Measurements from ENCODE around the gene HDAC9. TPM values are rescaled to one million over a fixed set of nuclear protein-coding genes. Genes with fewer than 3 reads are reported as not detected.

HDAC9 gene
- total and polyA plus RNA-seq, 7 donors: 0.38 to 34.2 (median 16.8) TPM

- Histone ChIP-seq H3K27me3 (ENCODE audit: insufficient read depth in 3 of 3, low read length in 2 of 3) (no peaks in the 10 kb centered on the region), H3K9me3 (no peaks in the 10 kb centered on the region), H3K36me3 (ENCODE audit: insufficient read depth in 1 of 2, low read depth in 1 of 2) (no peaks in the 10 kb centered on the region), H3K4me3 (no peak overlapping the region), H3K4me1 (no peaks in the 10 kb centered on the region), H3K27ac (no peak overlapping the region)
- ATAC-seq (peak; percentile 64 to 88 (median 86)), DNase-seq (peak; percentile 55 to 66)
- intact Hi-C loops (cut with DNase I): no loop called here
- WGBS, 3 donors: 29 to 37% (median 34%) methylated on average over 4 of the region's 4 CpGs
- TF ChIP-seq, protein P1, sequence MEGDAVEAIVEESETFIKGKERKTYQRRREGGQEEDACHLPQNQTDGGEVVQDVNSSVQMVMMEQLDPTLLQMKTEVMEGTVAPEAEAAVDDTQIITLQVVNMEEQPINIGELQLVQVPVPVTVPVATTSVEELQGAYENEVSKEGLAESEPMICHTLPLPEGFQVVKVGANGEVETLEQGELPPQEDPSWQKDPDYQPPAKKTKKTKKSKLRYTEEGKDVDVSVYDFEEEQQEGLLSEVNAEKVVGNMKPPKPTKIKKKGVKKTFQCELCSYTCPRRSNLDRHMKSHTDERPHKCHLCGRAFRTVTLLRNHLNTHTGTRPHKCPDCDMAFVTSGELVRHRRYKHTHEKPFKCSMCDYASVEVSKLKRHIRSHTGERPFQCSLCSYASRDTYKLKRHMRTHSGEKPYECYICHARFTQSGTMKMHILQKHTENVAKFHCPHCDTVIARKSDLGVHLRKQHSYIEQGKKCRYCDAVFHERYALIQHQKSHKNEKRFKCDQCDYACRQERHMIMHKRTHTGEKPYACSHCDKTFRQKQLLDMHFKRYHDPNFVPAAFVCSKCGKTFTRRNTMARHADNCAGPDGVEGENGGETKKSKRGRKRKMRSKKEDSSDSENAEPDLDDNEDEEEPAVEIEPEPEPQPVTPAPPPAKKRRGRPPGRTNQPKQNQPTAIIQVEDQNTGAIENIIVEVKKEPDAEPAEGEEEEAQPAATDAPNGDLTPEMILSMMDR (IDR thresholded peaks at IDR 0.05): no peak
Measured at GRCh38 chr7:18866359-18867036, 370.9 kb downstream of the HDAC9 start.

- no peak overlapping the region for H3K27ac ChIP-seq
Measured at GRCh38 chr7:18872344-18872743, 376.8 kb downstream of the HDAC9 start.

DNA sequence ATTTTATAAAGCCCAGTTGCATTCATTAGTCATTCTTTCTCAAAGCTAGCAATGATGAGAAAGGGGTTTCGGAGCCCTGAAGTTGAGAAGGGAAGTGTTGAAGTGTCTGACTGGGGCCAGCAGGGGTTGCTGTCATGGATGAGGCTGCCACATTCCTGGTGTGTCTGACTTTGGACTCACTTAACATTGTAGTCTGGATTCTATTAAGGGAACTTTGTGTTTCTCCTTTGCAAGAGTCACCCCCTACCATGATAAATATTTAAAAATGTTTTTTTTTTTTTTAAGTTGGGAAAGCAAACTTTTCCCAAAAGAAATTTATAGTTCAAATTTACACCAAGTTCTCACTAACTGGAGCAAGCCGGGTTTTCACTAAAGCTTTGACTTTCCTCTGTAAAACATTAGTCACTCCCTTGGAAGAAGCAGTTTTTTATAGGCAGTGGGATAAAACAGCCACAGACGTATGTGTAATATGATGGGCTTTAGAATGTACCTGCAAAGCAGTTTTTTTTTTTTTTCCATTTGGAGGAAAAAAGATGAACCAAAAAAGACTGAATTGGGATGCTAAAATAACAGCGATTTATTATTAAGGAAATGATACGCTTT, 378.3 kb downstream of the HDAC9 start:
- Histone ChIP-seq H3K27ac (no peak overlapping the region), H3K9me3 (no peaks in the 10 kb centered on the region)
- DNase-seq: no peak

More at GRCh38 chr7:18872344-18872743, 376.8 kb downstream of the HDAC9 start:
- TF ChIP-seq, protein P1 (IDR thresholded peaks at IDR 0.05): no peak
- DNase-seq: no peak
- Histone ChIP-seq H3K4me3 (no peak overlapping the region), H3K4me1 (no peaks in the 10 kb centered on the region), H3K27me3 (ENCODE audit: insufficient read depth in 3 of 3, low read length in 2 of 3) (no peaks in the 10 kb centered on the region), H3K9me3 (no peaks in the 10 kb centered on the region), H3K36me3 (ENCODE audit: insufficient read depth in 1 of 2, low read depth in 1 of 2) (no peaks in the 10 kb centered on the region)
- ATAC-seq: no peak
- intact Hi-C loops (cut with DNase I): no loop called here
- WGBS, 3 donors: 83 to 92% (median 89%) methylated on average over 2 of the region's 2 CpGs

DNA sequence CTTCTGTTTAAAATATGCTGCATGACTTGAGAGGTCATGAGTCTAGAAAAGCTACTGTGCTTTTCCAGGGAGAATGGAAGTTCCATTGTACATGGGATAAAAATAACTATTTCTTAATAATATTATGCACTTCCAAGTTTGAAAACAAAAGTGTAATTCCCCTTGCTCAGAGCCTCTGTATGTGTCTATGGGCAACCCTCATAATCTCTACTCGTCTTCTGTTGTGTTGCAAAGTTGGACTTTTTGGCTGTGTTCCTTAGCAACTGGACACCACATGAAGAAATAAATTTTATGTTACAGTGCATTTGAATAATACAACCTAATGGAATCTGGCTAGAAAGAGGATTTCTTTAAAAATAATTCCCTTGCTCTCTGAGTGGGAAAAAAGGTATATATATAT, 379.3 kb downstream of the HDAC9 start:
- no peak for DNase-seq
- no peaks in the 10 kb centered on the region for H3K36me3 ChIP-seq (ENCODE audit: insufficient read depth in 1 of 2, low read depth in 1 of 2)
- H3K9me3 ChIP-seq: no peaks in the 10 kb centered on the region
- no peaks in the 10 kb centered on the region for H3K27me3 ChIP-seq (ENCODE audit: insufficient read depth in 3 of 3, low read length in 2 of 3)
- no peaks in the 10 kb centered on the region for H3K4me1 ChIP-seq
- no peak overlapping the region for H3K27ac ChIP-seq
- no peak overlapping the region for H3K4me3 ChIP-seq
- intact Hi-C loops (cut with DNase I): no loop called here
- ATAC-seq: no peak
- 48 to 53% (median 48%) methylated on average over 1 of the region's 1 CpG for WGBS, 3 donors
- TF ChIP-seq, protein P1 (IDR thresholded peaks at IDR 0.05): no peak

More for the DNA sequence above, 378.3 kb downstream of the HDAC9 start:
- 90 to 92% (median 90%) methylated on average over 5 of the region's 5 CpGs for WGBS, 3 donors
- TF ChIP-seq, protein P1 (IDR thresholded peaks at IDR 0.05): no peak
- Histone ChIP-seq H3K4me3 (no peak overlapping the region), H3K27me3 (ENCODE audit: insufficient read depth in 3 of 3, low read length in 2 of 3) (no peaks in the 10 kb centered on the region), H3K4me1 (no peaks in the 10 kb centered on the region), H3K36me3 (ENCODE audit: insufficient read depth in 1 of 2, low read depth in 1 of 2) (no peaks in the 10 kb centered on the region)
- intact Hi-C loops (cut with DNase I): no loop called here
- ATAC-seq: no peak
